ENCODE measurements around the gene SSPN.

The SSPN gene

GRCh38 chr12:26153421-26154154, 41.8 kb upstream of the SSPN start:
- Histone ChIP-seq H2BK5ac (ENCODE audit: low read length) (no peak overlapping the region), H3K9ac (ENCODE audit: low read length) (no peak overlapping the region), H2BK120ac (ENCODE audit: low read depth, low read length) (no peak overlapping the region), H3K27ac (ENCODE audit: low read depth, low read length) (no peak overlapping the region), H2AK5ac (ENCODE audit: low read length) (no peak overlapping the region), H4K8ac (ENCODE audit: low read depth, low read length) (no peak overlapping the region), H3K56ac (ENCODE audit: low read length) (no peak overlapping the region), H3K4me3 (ENCODE audit: low read length) (no peak overlapping the region), H3K36me3 (ENCODE audit: control insufficient read depth, insufficient read depth, low read length) (no peaks in the 10 kb centered on the region), H3K27me3 (ENCODE audit: insufficient read depth, low read length, poor library complexity) (no peaks in the 10 kb centered on the region), H3K79me1 (ENCODE audit: low read length) (no peaks in the 10 kb centered on the region), H3K4me2 (ENCODE audit: low read length) (no peak overlapping the region), H3K18ac (ENCODE audit: low read length) (no peak overlapping the region), H3K4ac (ENCODE audit: low read depth, low read length) (no peak overlapping the region), H3K4me1 (ENCODE audit: control insufficient read depth, low read depth, low read length) (no peaks in the 10 kb centered on the region), H3K79me2 (ENCODE audit: control insufficient read depth, insufficient read depth, low read length) (no peaks in the 10 kb centered on the region), H4K5ac (ENCODE audit: low read length) (no peak overlapping the region), H2BK15ac (replicated peaks; ENCODE audit: low read depth) (no peak overlapping the region), H3K23ac (ENCODE audit: low read length) (no peak overlapping the region)
- WGBS (ENCODE audit: extremely low coverage, insufficient coverage, low lambda C conversion rate): no CpG with 5 or more reads among the region's 5 CpGs
- no peak for DNase-seq

DNA sequence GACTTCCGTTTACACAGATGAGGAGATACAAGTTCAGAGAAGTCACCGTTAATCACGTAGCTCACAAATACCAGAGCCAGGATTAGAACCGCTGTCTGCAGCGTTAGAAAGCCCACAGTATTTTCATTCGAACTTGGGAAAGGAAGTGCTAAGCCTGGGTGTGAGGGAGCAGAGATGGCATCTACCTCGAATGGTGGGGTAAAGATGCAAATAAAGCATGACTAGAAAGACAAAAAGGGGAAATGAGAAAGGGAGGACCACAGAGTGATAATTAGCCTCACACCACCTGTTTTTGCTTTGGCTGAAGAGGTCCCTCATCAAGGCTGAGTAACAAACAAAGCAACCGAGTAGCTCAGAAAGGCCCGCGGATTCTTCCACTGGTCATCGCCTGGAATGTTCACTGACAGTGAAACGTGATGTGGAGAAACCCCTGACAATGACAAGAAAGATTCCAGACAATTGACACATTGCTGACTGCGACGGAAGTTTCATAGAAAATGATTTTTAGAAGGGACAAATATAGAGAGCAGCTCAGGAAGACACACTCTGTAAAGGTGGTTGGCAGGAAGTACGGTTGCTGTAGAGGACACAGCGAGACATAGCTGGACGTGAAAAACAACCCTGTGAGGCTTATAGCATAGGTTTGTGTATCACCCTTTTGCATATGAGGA, 39.0 kb upstream of the SSPN start:
- Histone ChIP-seq H3K4ac (ENCODE audit: low read depth, low read length) (no peak overlapping the region), H2BK5ac (ENCODE audit: low read length) (no peak overlapping the region), H2AK5ac (ENCODE audit: low read length) (no peak overlapping the region), H3K27ac (ENCODE audit: low read depth, low read length) (no peak overlapping the region), H4K8ac (ENCODE audit: low read depth, low read length) (no peak overlapping the region), H3K79me1 (ENCODE audit: low read length) (no peaks in the 10 kb centered on the region), H3K18ac (ENCODE audit: low read length) (no peak overlapping the region), H3K56ac (ENCODE audit: low read length) (no peak overlapping the region), H3K23ac (ENCODE audit: low read length) (no peak overlapping the region), H3K4me1 (ENCODE audit: control insufficient read depth, low read depth, low read length) (no peaks in the 10 kb centered on the region), H4K5ac (ENCODE audit: low read length) (no peak overlapping the region), H3K4me2 (ENCODE audit: low read length) (no peak overlapping the region), H2BK15ac (replicated peaks; ENCODE audit: low read depth) (no peak overlapping the region), H3K79me2 (ENCODE audit: control insufficient read depth, insufficient read depth, low read length) (no peaks in the 10 kb centered on the region), H3K36me3 (ENCODE audit: control insufficient read depth, insufficient read depth, low read length) (no peaks in the 10 kb centered on the region), H2BK120ac (ENCODE audit: low read depth, low read length) (no peak overlapping the region), H3K4me3 (ENCODE audit: low read length) (no peak overlapping the region), H3K27me3 (ENCODE audit: insufficient read depth, low read length, poor library complexity) (no peaks in the 10 kb centered on the region), H3K9ac (ENCODE audit: low read length) (no peak overlapping the region)
- DNase-seq: no peak
- no CpG with 5 or more reads among the region's 17 CpGs for WGBS (ENCODE audit: extremely low coverage, insufficient coverage, low lambda C conversion rate)

- H3K79me1 ChIP-seq (ENCODE audit: low read length): no peaks in the 10 kb centered on the region
- no peak overlapping the region for H3K18ac ChIP-seq (ENCODE audit: low read length)
- no peaks in the 10 kb centered on the region for H3K4me1 ChIP-seq (ENCODE audit: control insufficient read depth, low read depth, low read length)
- H4K5ac ChIP-seq (ENCODE audit: low read length): no peak overlapping the region
- no peak overlapping the region for H3K4me2 ChIP-seq (ENCODE audit: low read length)
- H4K8ac ChIP-seq (ENCODE audit: low read depth, low read length): no peak overlapping the region
- no peak overlapping the region for H3K4me3 ChIP-seq (ENCODE audit: low read length)
- no peak overlapping the region for H3K4ac ChIP-seq (ENCODE audit: low read depth, low read length)
- no peak overlapping the region for H3K56ac ChIP-seq (ENCODE audit: low read length)
- H2BK120ac ChIP-seq (ENCODE audit: low read depth, low read length): no peak overlapping the region
- no peak overlapping the region for H3K27ac ChIP-seq (ENCODE audit: low read depth, low read length)
- WGBS (ENCODE audit: extremely low coverage, insufficient coverage, low lambda C conversion rate): no CpG with 5 or more reads among the region's 3 CpGs
- H2BK15ac ChIP-seq (replicated peaks; ENCODE audit: low read depth): no peak overlapping the region
- no peak overlapping the region for H2AK5ac ChIP-seq (ENCODE audit: low read length)
- H3K23ac ChIP-seq (ENCODE audit: low read length): no peak overlapping the region
- no peak for DNase-seq
- H3K79me2 ChIP-seq (ENCODE audit: control insufficient read depth, insufficient read depth, low read length): no peaks in the 10 kb centered on the region
- no peak overlapping the region for H3K9ac ChIP-seq (ENCODE audit: low read length)
- H2BK5ac ChIP-seq (ENCODE audit: low read length): no peak overlapping the region
- no peaks in the 10 kb centered on the region for H3K27me3 ChIP-seq (ENCODE audit: insufficient read depth, low read length, poor library complexity)
- H3K36me3 ChIP-seq (ENCODE audit: control insufficient read depth, insufficient read depth, low read length): no peaks in the 10 kb centered on the region
Measured at GRCh38 chr12:26157001-26157400, 38.4 kb upstream of the SSPN start.

DNA sequence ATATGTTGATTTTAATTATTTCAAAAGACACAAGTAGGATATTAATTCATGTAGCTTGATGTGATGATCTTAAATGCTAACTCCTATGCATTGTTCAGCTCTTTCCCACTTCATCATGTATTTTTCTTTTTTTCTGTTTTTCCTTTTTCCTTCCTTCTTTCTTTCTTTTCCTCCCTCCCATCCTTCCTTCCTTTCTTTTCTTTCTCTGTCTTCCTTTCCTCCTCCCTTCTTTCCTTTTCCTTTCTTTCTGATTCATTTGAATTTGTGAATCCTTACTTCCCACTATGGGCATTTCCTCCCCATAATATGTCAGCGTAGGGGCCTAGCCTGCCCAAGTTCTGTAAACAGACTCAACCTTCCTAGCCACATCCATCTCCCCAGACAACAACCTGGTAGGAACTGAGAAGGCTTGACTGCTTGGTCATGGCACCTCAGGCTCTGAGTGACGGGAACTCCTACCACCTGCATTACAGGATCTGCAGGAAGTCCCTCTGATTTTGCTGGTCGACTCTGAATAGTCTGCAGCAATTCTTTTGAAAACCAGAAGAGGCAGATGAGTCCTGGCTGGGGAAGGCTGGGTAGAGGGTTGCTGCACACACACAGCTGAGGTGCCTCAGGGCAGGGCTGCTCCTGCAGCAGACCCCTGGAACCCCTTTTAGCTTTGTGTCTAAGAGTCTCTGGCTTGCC, 37.2 kb upstream of the SSPN start:
- Histone ChIP-seq H3K4me2 (ENCODE audit: low read length) (no peak overlapping the region), H2BK5ac (ENCODE audit: low read length) (no peak overlapping the region), H3K18ac (ENCODE audit: low read length) (no peak overlapping the region), H2BK15ac (replicated peaks; ENCODE audit: low read depth) (no peak overlapping the region), H4K5ac (ENCODE audit: low read length) (no peak overlapping the region), H4K8ac (ENCODE audit: low read depth, low read length) (no peak overlapping the region), H3K9ac (ENCODE audit: low read length) (no peak overlapping the region), H3K4me3 (ENCODE audit: low read length) (no peak overlapping the region), H2BK120ac (ENCODE audit: low read depth, low read length) (no peak overlapping the region), H3K36me3 (ENCODE audit: control insufficient read depth, insufficient read depth, low read length) (no peaks in the 10 kb centered on the region), H3K79me2 (ENCODE audit: control insufficient read depth, insufficient read depth, low read length) (no peaks in the 10 kb centered on the region), H3K23ac (ENCODE audit: low read length) (no peak overlapping the region), H3K27ac (ENCODE audit: low read depth, low read length) (no peak overlapping the region), H3K4me1 (ENCODE audit: control insufficient read depth, low read depth, low read length) (no peaks in the 10 kb centered on the region), H3K79me1 (ENCODE audit: low read length) (no peaks in the 10 kb centered on the region), H3K27me3 (ENCODE audit: insufficient read depth, low read length, poor library complexity) (no peaks in the 10 kb centered on the region), H3K56ac (ENCODE audit: low read length) (no peak overlapping the region), H3K4ac (ENCODE audit: low read depth, low read length) (no peak overlapping the region), H2AK5ac (ENCODE audit: low read length) (no peak overlapping the region)
- WGBS (ENCODE audit: extremely low coverage, insufficient coverage, low lambda C conversion rate): no CpG with 5 or more reads among the region's 3 CpGs
- peak; percentile 71 for DNase-seq

DNA sequence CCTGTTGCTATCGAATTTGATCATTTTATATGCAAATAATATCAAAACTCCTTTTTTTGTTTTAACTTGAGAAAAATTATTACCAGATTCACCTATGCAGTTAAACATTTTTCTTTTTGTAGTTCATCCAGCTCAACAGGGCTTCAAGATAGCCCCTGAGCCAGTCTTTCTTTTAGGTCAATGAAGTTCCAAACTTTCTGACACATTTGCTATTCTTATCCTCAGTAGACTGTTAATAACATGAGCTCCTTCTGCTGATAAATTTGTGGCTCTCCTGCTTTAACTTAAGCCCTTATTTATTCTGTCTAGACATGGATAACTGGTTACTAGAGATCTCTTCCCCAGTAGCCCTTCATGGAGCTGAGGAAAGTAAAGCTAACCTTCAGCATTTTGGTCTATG, 33.2 kb upstream of the SSPN start:
- H2BK120ac ChIP-seq (ENCODE audit: low read depth, low read length): no peak overlapping the region
- H3K23ac ChIP-seq (ENCODE audit: low read length): no peak overlapping the region
- WGBS (ENCODE audit: extremely low coverage, insufficient coverage, low lambda C conversion rate): no CpG with 5 or more reads among the region's 1 CpG
- no peak overlapping the region for H3K4me2 ChIP-seq (ENCODE audit: low read length)
- no peak overlapping the region for H2AK5ac ChIP-seq (ENCODE audit: low read length)
- no peak overlapping the region for H2BK5ac ChIP-seq (ENCODE audit: low read length)
- H3K4me3 ChIP-seq (ENCODE audit: low read length): no peak overlapping the region
- H3K18ac ChIP-seq (ENCODE audit: low read length): no peak overlapping the region
- H3K56ac ChIP-seq (ENCODE audit: low read length): no peak overlapping the region
- no peaks in the 10 kb centered on the region for H3K36me3 ChIP-seq (ENCODE audit: control insufficient read depth, insufficient read depth, low read length)
- H3K4ac ChIP-seq (ENCODE audit: low read depth, low read length): no peak overlapping the region
- H3K27me3 ChIP-seq (ENCODE audit: insufficient read depth, low read length, poor library complexity): no peaks in the 10 kb centered on the region
- H4K8ac ChIP-seq (ENCODE audit: low read depth, low read length): no peak overlapping the region
- no peaks in the 10 kb centered on the region for H3K4me1 ChIP-seq (ENCODE audit: control insufficient read depth, low read depth, low read length)
- no peak overlapping the region for H3K27ac ChIP-seq (ENCODE audit: low read depth, low read length)
- H3K79me1 ChIP-seq (ENCODE audit: low read length): no peaks in the 10 kb centered on the region
- no peak overlapping the region for H4K5ac ChIP-seq (ENCODE audit: low read length)
- H2BK15ac ChIP-seq (replicated peaks; ENCODE audit: low read depth): no peak overlapping the region
- H3K9ac ChIP-seq (ENCODE audit: low read length): no peak overlapping the region
- H3K79me2 ChIP-seq (ENCODE audit: control insufficient read depth, insufficient read depth, low read length): no peaks in the 10 kb centered on the region
- DNase-seq: no peak

All from mesendoderm (in vitro differentiated cells).